Ectodermal cell (in vitro differentiated cells): Measurements from ENCODE around the gene SLC2A6.

Source experiments
- H3K27ac ChIP-seq: 2 replicates; pipeline ENCODE4 v1.7.0; 2013; ENCODE audit warnings: mild to moderate bottlenecking, low read depth, low read length; ENCODE audit not compliant: insufficient read depth, poor library complexity, severe bottlenecking
- H3K27me3 ChIP-seq: 2 replicates; pipeline ENCODE4 v1.7.0; 2013; ENCODE audit warnings: mild to moderate bottlenecking, low read length; ENCODE audit not compliant: insufficient read depth, control insufficient read depth, poor library complexity, severe bottlenecking
- H3K36me3 ChIP-seq: one replicate; pipeline ENCODE4 v1.7.0; 2013; ENCODE audit warnings: low read length; ENCODE audit not compliant: control insufficient read depth, insufficient read depth
- H3K4me1 ChIP-seq: one replicate; pipeline ENCODE4 v1.7.0; 2013; ENCODE audit warnings: low read length; ENCODE audit not compliant: control insufficient read depth, insufficient read depth
- H3K4me3 ChIP-seq: 2 replicates; pipeline ENCODE4 v1.7.0; 2013; ENCODE audit warnings: low read depth, low read length, control low read depth; ENCODE audit not compliant: insufficient read depth
- H3K9me3 ChIP-seq: 2 replicates; pipeline ENCODE4 v1.7.0; 2013; ENCODE audit warnings: mild to moderate bottlenecking, low read length, moderate library complexity; ENCODE audit not compliant: control insufficient read depth
- WGBS, 2 experiments: methylation state at CpG; one replicate each; pipeline ENCODE4 v1.1.7; 2013; ENCODE audit warnings: missing lambda C conversion rate in 2 of 2; 5-methylcytosine and 5-hydroxymethylcytosine counted together

SLC2A6 gene

DNA sequence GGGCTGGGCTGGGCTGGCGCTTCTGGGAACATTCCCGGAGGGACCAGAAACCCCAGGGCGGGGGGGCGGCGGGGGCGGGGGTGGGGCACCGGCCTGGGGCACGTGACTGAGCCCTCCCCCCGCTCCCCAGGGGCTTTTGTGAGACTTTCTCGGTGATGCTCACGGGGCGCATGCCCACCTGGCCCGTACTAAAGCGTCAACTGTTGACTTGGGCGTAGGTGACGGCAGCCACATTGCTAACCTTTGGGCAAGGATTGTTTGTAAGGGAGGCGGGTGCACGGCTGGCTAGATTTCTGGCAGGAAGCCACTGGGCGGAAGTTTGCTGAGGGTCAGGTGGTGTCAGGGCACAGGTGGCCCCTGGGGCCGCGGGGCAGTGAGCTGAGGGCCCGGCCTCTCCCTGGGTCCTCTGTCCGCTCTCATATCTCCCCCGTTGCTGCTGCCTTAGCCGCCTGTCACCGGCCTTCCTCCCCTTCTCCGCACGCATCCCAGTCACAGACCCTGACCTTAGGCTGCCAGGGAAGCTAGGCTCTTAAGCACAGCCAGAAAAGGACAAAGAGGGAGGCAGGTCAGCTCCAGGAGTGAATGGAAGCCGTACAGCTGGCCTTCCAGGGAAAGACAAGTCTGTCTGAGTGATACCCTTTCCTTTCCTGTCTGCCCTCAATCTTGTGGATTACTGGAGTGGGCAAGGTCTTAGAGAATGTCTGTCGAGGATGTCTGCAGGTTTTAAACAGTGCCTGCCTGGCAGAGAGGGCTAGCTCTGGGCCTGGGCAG is 18.3 kb downstream of the SLC2A6 start:
- no peaks in the 10 kb centered on the region for H3K9me3 ChIP-seq
- peak overlapping the region; percentile 83 for H3K4me3 ChIP-seq
- WGBS, 2 experiments, result 8 to 10% methylated on average over 30 of the region's 30 CpGs
- H3K36me3 ChIP-seq, result no peaks in the 10 kb centered on the region
- H3K4me1 ChIP-seq, result peaks cover 9% of the 10 kb centered on the region
- no peaks in the 10 kb centered on the region for H3K27me3 ChIP-seq
- peak overlapping the region; percentile 95 for H3K27ac ChIP-seq

DNA sequence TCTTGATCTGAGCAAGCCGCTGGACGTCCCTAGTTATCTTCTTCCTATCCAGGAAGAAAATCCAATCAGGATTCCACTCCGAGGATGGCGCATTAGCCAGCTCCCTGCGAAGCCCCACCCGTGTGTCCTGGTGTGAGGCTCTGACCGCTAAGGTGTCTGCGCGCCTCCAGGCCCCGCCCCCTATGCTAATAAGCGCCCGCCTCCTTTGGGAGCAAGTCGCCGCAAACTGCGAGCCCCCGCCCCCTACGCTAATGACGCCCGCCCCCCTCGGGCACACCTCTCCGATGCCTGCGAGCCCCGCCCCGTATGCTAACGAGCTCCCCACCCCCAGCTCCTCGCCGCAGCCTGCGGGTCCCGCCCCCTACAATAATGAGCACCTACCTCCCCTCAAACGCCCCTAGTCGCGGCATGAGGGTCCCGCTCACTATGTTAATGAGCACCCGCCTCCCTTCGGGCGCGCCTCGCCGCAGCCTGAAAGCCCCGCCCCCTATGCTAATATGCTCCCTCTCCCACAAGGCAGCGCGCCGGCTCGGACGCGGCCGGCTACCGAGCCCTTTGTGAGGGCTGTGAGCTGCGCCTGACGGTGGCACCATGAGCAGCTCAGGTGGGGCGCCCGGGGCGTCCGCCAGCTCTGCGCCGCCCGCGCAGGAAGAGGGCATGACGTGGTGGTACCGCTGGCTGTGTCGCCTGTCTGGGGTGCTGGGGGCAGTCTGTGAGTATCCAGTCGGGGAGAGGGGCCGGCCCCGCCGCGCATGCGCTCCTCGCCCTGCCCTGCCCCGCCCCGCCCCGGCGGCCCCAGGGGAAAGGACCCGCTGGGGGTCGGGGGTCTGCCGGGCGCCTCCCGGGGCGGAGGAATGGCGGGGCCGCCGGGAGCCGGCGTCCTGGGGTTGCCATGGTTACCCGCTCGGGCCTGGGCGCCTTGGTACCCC is 19.2 kb downstream of the SLC2A6 start, which contains the start of gene CACFD1:
CACFD1 (plus strand) TSS at position 503 of the 929 bp plus-strand sequence; CDS start at position 592, 89 bp downstream.
- Histone ChIP-seq H3K27ac (peak within 1 kb of the TSS; percentile 95), H3K4me1 (peaks cover 9% of the 10 kb centered on the region)

DNA sequence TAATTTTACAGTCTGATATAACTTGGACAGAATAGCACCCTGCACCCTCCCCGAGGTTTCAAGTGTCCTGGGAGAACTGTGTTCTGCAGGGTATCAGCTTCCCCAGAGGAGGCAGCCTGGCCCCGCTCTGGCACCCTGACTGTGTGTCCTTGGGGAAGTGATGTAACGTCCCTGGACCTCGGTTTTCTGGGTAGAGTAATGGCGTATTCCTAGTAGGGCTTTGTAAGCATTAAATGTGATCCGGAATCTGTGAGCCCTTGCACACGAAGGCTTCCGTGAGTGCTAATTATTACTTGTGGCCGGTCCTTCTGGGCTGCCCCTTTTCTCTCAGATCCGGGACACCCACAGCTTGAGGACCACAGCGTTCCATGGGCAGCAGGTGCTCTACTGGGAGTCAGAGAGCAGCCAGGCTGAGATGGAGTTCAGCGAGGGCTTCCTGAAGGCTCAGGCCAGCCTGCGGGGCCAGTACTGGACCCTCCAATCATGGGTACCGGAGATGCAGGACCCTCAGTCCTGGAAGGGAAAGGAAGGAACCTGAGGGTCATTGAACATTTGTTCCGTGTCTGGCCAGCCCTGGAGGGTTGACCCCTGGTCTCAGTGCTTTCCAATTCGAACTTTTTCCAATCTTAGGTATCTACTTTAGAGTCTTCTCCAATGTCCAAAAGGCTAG is 20.1 kb downstream of the SLC2A6 start:
- no peaks in the 10 kb centered on the region for H3K9me3 ChIP-seq
- WGBS, 2 experiments, result 76 to 78% methylated on average over 16 of the region's 16 CpGs
- H3K27me3 ChIP-seq, result no peaks in the 10 kb centered on the region
- H3K4me3 ChIP-seq, result peak overlapping the region; percentile 83
- no peak overlapping the region for H3K27ac ChIP-seq
- H3K4me1 ChIP-seq, result peaks cover 9% of the 10 kb centered on the region
- no peaks in the 10 kb centered on the region for H3K36me3 ChIP-seq

More for the DNA sequence above, 19.2 kb downstream of the SLC2A6 start, which contains the start of gene CACFD1:
- H3K9me3 ChIP-seq, result no peaks in the 10 kb centered on the region
- no peaks in the 10 kb centered on the region for H3K36me3 ChIP-seq
- H3K4me3 ChIP-seq, result peak within 1 kb of the TSS; percentile 83
- no peaks in the 10 kb centered on the region for H3K27me3 ChIP-seq
- 0% methylated on average over 86 of the region's 86 CpGs for WGBS, 2 experiments

DNA sequence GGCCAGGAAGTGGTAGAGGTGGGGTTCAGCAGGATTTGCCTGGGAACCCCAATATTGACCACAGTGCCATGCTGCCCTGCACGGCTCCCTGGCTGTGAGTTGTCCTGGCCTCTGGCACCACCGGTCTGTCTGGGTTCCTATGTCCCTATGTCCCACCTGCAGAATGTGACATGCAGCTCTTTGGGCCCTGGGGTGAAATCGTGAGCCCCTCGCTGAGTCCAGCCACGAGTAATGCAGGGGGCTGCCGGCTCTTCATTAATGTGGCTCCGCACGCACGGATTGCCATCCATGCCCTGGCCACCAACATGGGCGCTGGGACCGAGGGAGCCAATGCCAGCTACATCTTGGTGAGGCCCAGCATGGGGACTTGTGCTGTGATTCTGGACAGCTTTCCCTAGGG is 21.2 kb downstream of the SLC2A6 start:
- Histone ChIP-seq H3K27ac (no peak overlapping the region), H3K4me3 (no peak overlapping the region), H3K36me3 (no peaks in the 10 kb centered on the region), H3K27me3 (no peaks in the 10 kb centered on the region), H3K4me1 (peaks cover 9% of the 10 kb centered on the region), H3K9me3 (no peaks in the 10 kb centered on the region)
- WGBS, 2 experiments, result 95% methylated on average over 11 of the region's 11 CpGs

DNA sequence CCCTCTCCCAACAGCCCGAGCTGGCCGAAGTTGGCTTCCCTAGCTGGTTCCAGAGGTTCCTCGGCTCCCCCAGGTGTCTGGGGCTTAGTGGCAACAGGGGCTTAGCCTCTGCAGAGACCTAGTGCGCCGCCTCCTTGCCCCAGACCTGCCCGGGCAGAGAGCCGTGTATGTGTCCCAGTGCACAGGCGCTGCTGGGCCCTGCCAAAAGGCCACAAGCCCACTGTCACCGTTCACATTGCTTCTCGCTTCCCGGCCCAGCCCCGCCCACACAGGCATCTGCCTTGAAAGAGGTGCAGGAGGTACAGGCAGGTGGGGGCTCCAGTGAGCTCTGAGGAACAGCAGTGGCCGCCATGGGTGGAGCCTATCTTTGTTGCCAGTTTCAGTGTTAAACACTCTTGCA is 21.7 kb downstream of the SLC2A6 start:
- Histone ChIP-seq H3K27me3 (no peaks in the 10 kb centered on the region), H3K4me1 (peaks cover 9% of the 10 kb centered on the region), H3K4me3 (no peak overlapping the region), H3K36me3 (no peaks in the 10 kb centered on the region), H3K9me3 (no peaks in the 10 kb centered on the region), H3K27ac (no peak overlapping the region)
- 83 to 86% methylated on average over 13 of the region's 13 CpGs for WGBS, 2 experiments

DNA sequence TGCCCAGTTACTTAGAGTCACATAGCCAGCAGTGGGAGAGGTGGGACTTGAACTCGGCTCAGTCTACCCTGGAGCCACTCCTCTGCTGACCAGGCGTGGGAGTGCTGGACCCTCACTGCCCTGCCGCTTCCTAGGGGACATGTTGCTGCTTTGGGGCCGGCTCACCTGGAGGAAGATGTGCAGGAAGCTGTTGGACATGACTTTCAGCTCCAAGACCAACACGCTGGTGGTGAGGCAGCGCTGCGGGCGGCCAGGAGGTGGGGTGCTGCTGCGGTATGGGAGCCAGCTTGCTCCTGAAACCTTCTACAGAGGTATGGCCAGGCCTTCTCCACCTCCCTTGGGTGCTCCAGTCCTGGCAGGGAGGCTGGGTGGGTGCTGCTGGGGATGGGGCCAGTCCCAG is 22.5 kb downstream of the SLC2A6 start:
- Histone ChIP-seq H3K9me3 (no peaks in the 10 kb centered on the region), H3K27me3 (no peaks in the 10 kb centered on the region), H3K27ac (no peak overlapping the region)

DNA sequence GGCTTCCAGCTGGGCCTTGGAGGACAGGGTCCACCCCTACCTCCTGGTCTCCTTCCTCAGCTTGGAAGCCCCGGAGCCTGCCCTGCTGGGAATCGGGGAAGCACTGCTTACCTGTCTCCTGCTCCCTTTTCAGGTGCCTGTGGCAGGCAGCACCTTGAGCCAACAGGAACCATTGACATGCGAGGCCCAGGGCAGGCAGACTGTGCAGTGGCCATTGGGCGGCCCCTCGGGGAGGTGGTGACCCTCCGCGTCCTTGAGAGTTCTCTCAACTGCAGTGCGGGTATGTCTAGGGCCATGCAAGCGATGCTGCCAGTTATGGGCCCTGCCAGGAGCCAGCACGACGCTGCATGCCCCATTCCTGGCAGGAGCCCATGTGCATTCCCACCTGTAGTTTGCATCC is 23.0 kb downstream of the SLC2A6 start:
- WGBS, 2 experiments, result 91 to 94% methylated on average over 11 of the region's 11 CpGs
- Histone ChIP-seq H3K27me3 (no peaks in the 10 kb centered on the region), H3K27ac (no peak overlapping the region), H3K9me3 (no peaks in the 10 kb centered on the region), H3K4me1 (peaks cover 3% of the 10 kb centered on the region), H3K36me3 (no peaks in the 10 kb centered on the region), H3K4me3 (no peak overlapping the region)

More for the DNA sequence above, 22.5 kb downstream of the SLC2A6 start:
- 87 to 89% methylated on average over 9 of the region's 9 CpGs for WGBS, 2 experiments
- no peaks in the 10 kb centered on the region for H3K36me3 ChIP-seq
- no peak overlapping the region for H3K4me3 ChIP-seq
- H3K4me1 ChIP-seq, result peaks cover 8% of the 10 kb centered on the region

DNA sequence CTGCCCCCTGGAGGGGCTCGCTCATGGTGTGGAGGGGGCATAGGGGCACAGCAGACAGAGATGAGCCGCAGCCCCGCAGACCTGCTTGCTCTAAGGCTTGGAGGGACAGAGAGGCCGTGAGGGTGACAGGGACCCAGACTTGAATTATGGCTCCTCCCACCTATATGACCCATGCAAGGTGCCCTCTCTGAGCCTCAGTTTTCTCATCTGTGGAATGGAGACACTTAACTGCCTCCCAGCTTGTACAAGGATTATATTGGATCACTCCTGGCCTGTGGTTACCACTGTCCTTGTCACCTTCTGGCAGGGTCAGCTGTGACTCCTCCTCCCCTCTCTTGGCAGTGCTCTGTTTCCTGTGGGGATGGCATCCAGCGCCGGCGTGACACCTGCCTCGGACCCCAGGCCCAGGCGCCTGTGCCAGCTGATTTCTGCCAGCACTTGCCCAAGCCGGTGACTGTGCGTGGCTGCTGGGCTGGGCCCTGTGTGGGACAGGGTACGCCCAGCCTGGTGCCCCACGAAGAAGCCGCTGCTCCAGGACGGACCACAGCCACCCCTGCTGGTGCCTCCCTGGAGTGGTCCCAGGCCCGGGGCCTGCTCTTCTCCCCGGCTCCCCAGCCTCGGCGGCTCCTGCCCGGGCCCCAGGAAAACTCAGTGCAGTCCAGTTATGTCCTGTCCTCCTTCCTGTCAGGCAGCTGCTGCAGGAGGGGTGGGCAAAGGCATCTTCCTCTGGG is 23.8 kb downstream of the SLC2A6 start:
- H3K4me1 ChIP-seq, result no peaks in the 10 kb centered on the region
- H3K9me3 ChIP-seq, result no peaks in the 10 kb centered on the region
- WGBS, 2 experiments, result 93 to 97% methylated on average over 20 of the region's 20 CpGs
- no peak overlapping the region for H3K4me3 ChIP-seq
- H3K27ac ChIP-seq, result no peak overlapping the region
- H3K36me3 ChIP-seq, result no peaks in the 10 kb centered on the region
- no peaks in the 10 kb centered on the region for H3K27me3 ChIP-seq

DNA sequence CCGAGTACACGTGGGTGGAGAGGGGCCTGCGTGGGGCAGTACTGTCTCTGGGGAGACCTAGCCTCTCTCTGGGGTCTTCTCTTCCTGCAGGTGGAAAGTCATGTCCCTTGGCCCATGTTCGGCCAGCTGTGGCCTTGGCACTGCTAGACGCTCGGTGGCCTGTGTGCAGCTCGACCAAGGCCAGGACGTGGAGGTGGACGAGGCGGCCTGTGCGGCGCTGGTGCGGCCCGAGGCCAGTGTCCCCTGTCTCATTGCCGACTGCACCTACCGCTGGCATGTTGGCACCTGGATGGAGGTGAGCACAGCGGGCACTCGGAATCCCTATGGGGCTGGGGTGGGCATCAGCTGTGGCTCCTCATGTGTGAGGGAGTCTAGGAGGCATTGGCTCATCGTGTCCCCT is 24.6 kb downstream of the SLC2A6 start:
- no peak overlapping the region for H3K4me3 ChIP-seq
- 91% methylated on average over 19 of the region's 19 CpGs for WGBS, 2 experiments

More for the DNA sequence above, 24.6 kb downstream of the SLC2A6 start:
- H3K9me3 ChIP-seq, result no peaks in the 10 kb centered on the region
- H3K27me3 ChIP-seq, result no peaks in the 10 kb centered on the region
- H3K27ac ChIP-seq, result no peak overlapping the region
- H3K36me3 ChIP-seq, result no peaks in the 10 kb centered on the region
- no peaks in the 10 kb centered on the region for H3K4me1 ChIP-seq
